ENCODE results near the gene ALG9. TPM values are rescaled to one million over a fixed set of nuclear protein-coding genes. Genes with fewer than 3 reads are reported as not detected.

Gene ALG9
- total RNA-seq, 2 donors from 2014 or later, result 24.9 to 26.5 TPM

DNA sequence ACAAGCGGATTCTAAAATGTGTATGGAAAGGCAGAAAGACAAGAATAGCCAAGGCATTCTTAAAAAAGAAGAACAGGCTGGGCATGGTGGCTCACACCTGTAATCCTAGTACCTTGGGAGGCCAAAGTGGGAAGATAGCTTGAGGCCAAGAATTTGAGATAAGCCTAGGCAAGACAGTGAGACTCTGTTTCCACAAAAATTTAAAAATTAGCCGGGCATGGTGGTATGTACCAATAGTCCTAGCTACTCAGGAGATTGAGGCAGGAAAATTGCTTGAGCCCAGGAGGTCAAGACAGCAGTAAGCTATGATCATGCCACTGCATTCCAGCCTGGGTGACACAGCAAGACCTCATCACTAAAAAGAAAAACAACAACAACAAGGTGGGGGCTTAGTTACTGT is 59.2 kb downstream of the ALG9 start:
- intact Hi-C loops (cut with DNase I), result no loop called here
- DNase-seq (ENCODE audit: low spot score), result no peak
- Histone ChIP-seq H3K36me3 (no peaks in the 10 kb centered on the region), H3K9me3 (no peaks in the 10 kb centered on the region), H3K4me3 (no peak overlapping the region), H3K27ac (no peak overlapping the region), H3K27me3 (replicated peaks; ENCODE audit: insufficient read depth) (no peaks in the 10 kb centered on the region), H3K4me1 (replicated peaks) (no peaks in the 10 kb centered on the region)
- TF ChIP-seq POLR2AphosphoS5 (IDR thresholded peaks at IDR 0.05), result no peak
- TF ChIP-seq CTCF (IDR thresholded peaks at IDR 0.05), result no peak
- TF ChIP-seq POLR2A (IDR thresholded peaks at IDR 0.05), result no peak
- WGBS, result 99% methylated on average over 2 of the region's 2 CpGs

DNA sequence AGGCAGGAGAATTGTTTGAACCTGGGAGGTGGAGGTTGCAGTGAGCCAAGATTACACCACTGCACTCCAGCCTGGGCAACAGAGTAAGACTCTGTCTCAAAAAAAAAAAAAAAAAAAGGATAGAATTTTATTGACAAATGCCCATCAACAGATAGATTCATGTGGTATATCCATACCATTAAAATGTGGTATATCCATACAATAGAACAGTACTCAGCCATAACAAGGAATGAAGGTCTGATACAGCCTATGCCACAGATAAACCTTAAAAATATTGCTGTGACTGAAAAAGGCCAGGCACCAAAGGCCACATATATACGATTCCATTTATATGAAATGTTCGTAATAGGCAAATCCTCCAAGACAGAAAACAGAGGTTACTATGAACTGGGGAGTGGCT is 59.9 kb downstream of the ALG9 start:
- intact Hi-C loops (cut with DNase I), result no loop called here
- 97% methylated on average over 2 of the region's 2 CpGs for WGBS
- Histone ChIP-seq H3K27ac (no peak overlapping the region), H3K4me3 (no peak overlapping the region), H3K4me1 (replicated peaks) (no peaks in the 10 kb centered on the region), H3K36me3 (no peaks in the 10 kb centered on the region), H3K27me3 (replicated peaks; ENCODE audit: insufficient read depth) (no peaks in the 10 kb centered on the region), H3K9me3 (no peaks in the 10 kb centered on the region)
- DNase-seq (ENCODE audit: low spot score), result no peak
- TF ChIP-seq POLR2A (IDR thresholded peaks at IDR 0.05), result no peak

DNA sequence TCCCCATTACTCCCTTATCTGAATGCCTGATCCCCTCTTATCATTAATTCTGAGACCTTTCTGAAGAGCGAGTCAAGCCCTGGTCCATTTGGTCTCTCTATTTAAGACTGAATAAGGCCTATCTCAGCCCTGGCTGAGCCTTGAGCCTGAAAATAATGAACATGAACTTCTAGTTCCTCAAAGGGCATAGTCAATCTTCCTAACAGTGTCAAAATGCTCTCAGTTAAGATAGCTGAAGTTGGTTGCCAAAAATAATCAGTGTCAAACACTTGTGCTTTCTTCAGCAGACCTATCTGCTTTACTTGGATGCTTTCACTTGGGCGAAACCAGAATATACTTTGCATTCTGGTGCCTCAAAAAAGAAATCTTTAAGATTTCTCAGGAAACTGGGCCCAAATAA is 62.5 kb downstream of the ALG9 start:
- no peaks in the 10 kb centered on the region for H3K27me3 ChIP-seq (replicated peaks; ENCODE audit: insufficient read depth)
- intact Hi-C loops (cut with DNase I), result no loop called here
- H3K4me1 ChIP-seq (replicated peaks), result no peaks in the 10 kb centered on the region
- no peak for DNase-seq (ENCODE audit: low spot score)
- TF ChIP-seq POLR2AphosphoS5 (IDR thresholded peaks at IDR 0.05) (no peak), CTCF (IDR thresholded peaks at IDR 0.05) (no peak), POLR2A (IDR thresholded peaks at IDR 0.05) (no peak)
- no peaks in the 10 kb centered on the region for H3K36me3 ChIP-seq
- no peak overlapping the region for H3K27ac ChIP-seq
- no peaks in the 10 kb centered on the region for H3K9me3 ChIP-seq
- H3K4me3 ChIP-seq, result no peak overlapping the region
- WGBS, result 97% methylated on average over 2 of the region's 2 CpGs

GRCh38 chr11:111808063-111808588 is 63.3 kb downstream of the ALG9 start:
- no peaks in the 10 kb centered on the region for H3K27me3 ChIP-seq (replicated peaks; ENCODE audit: insufficient read depth)
- H3K27ac ChIP-seq, result no peak overlapping the region
- no peak overlapping the region for H3K4me3 ChIP-seq
- H3K9me3 ChIP-seq, result no peaks in the 10 kb centered on the region
- intact Hi-C loops (cut with DNase I), result no loop called here
- TF ChIP-seq POLR2A (IDR thresholded peaks at IDR 0.05) (no peak), POLR2AphosphoS5 (IDR thresholded peaks at IDR 0.05) (no peak), CTCF (IDR thresholded peaks at IDR 0.05) (no peak)
- H3K4me1 ChIP-seq (replicated peaks), result no peaks in the 10 kb centered on the region
- no peaks in the 10 kb centered on the region for H3K36me3 ChIP-seq
- 93% methylated on average over 2 of the region's 2 CpGs for WGBS
- DNase-seq (ENCODE audit: low spot score), result no peak

DNA sequence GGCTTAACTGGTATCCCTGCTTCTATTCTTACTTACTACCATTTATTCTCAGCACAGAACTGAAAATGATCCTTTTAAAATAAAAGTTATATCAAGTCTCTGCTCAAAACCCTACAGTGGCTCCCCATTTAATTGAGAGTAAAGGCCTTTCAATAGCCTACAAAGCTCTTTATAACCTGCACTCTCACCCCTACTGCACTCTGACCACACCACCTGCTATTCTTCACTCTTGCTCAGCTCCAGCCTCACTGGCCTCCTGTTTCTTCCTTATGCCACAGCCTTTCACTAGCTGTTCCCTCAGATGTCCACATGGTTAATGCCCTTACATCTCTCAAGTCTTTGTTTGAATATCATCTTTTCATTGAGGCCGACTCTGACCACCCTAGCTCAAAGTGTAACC is 64.3 kb downstream of the ALG9 start:
- Histone ChIP-seq H3K9me3 (no peaks in the 10 kb centered on the region), H3K27ac (no peak overlapping the region), H3K4me1 (replicated peaks) (no peaks in the 10 kb centered on the region), H3K27me3 (replicated peaks; ENCODE audit: insufficient read depth) (no peaks in the 10 kb centered on the region), H3K4me3 (no peak overlapping the region), H3K36me3 (no peaks in the 10 kb centered on the region)
- WGBS, result 92% methylated on average over 1 of the region's 1 CpG
- TF ChIP-seq POLR2AphosphoS5 (IDR thresholded peaks at IDR 0.05), result no peak
- no peak for TF ChIP-seq CTCF (IDR thresholded peaks at IDR 0.05)
- TF ChIP-seq POLR2A (IDR thresholded peaks at IDR 0.05), result no peak
- intact Hi-C loops (cut with DNase I), result no loop called here
- no peak for DNase-seq (ENCODE audit: low spot score)
